Measurements from ENCODE around the gene CYP2C9.
"Not testable (repeated sequence)": the region's sequence is repeated elsewhere in the genome, so short reads cannot be mapped to it uniquely, and the experiment has no call there.

CYP2C9 gene

DNA sequence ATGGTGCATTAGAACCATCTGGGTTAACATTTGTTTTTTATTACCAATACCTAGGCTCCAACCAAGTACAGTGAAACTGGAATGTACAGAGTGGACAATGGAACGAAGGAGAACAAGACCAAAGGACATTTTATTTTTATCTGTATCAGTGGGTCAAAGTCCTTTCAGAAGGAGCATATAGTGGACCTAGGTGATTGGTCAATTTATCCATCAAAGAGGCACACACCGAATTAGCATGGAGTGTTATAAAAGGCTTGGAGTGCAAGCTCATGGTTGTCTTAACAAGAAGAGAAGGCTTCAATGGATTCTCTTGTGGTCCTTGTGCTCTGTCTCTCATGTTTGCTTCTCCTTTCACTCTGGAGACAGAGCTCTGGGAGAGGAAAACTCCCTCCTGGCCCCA lies at the start of gene CYP2C9:
TSS of gene CYP2C9 (plus strand) at position 276 of the 400 bp plus-strand sequence. CDS start at position 301, 25 bp downstream.
- no peak for DNase-seq (ENCODE audit: low spot score)
- in situ Hi-C loops (cut with MboI; ENCODE audit: low sequenced_read_pairs, unreplicated experiment) = no loop called here
- TF ChIP-seq, protein P1, sequence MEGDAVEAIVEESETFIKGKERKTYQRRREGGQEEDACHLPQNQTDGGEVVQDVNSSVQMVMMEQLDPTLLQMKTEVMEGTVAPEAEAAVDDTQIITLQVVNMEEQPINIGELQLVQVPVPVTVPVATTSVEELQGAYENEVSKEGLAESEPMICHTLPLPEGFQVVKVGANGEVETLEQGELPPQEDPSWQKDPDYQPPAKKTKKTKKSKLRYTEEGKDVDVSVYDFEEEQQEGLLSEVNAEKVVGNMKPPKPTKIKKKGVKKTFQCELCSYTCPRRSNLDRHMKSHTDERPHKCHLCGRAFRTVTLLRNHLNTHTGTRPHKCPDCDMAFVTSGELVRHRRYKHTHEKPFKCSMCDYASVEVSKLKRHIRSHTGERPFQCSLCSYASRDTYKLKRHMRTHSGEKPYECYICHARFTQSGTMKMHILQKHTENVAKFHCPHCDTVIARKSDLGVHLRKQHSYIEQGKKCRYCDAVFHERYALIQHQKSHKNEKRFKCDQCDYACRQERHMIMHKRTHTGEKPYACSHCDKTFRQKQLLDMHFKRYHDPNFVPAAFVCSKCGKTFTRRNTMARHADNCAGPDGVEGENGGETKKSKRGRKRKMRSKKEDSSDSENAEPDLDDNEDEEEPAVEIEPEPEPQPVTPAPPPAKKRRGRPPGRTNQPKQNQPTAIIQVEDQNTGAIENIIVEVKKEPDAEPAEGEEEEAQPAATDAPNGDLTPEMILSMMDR (IDR thresholded peaks at IDR 0.05; ENCODE audit: borderline replicate concordance, control extremely low read depth, extremely low read depth, insufficient read depth, missing control alignments) = no peak

DNA sequence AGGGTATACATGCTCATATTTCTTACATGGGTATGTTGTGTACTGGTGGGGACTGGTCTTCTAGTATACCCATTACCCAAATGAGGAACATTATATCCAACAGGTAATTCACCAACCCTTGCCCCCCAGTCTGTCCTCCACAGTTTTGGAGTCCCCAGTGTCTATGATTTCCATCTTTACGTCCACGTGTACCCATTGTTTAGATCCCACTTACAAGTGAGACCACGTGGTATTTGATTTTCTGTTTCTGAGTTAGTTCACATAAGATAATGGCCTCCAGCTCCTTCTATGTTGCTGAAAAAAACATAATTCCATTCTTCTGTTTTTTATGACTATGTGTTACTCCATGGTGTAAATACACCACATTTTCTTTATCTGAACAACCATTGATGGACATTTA lies 49.3 kb upstream of the CYP2C9 start:
- no peak for DNase-seq (ENCODE audit: low spot score)
- TF ChIP-seq, protein P1 (IDR thresholded peaks at IDR 0.05; ENCODE audit: borderline replicate concordance, control extremely low read depth, extremely low read depth, insufficient read depth, missing control alignments) = no peak
- in situ Hi-C loops (cut with MboI; ENCODE audit: low sequenced_read_pairs, unreplicated experiment) = no loop called here

DNA sequence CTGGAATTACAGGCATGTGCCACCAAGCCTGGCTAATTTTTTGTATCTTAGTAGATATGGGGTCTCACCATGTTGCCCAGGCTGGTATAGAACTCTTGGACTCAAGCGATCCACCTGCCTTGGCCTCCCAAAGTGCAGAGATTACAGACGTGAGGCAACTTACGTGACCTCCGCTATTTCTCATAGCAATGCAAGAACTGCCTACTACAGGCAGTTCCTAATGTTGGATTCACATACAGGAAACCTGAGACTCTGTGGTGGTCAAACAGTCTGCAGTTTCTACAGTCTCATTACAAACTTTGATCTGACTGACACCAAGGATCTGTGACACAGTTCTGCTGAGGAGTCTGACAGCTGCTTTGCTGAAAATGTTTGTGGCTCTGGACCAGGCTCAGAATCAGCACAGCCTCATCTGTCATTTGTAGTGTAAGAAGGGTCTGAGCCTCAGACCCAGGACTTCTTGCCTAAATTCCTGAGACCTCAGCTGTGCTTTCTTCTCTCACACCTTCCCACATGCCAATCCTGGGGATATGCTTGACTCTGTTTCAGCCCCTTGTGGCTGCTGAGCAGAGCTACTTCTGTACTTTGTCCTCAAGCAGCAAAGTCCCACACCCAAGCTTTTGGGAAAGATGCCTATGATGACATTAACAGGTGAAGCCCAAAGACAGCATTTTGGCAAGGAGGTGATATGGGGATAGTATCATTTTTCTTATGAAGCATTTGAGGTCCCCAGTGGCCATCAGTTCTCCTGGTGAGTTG lies 48.0 kb upstream of the CYP2C9 start:
- in situ Hi-C loops (cut with MboI; ENCODE audit: low sequenced_read_pairs, unreplicated experiment) = no loop called here
- TF ChIP-seq, protein P1 (IDR thresholded peaks at IDR 0.05; ENCODE audit: borderline replicate concordance, control extremely low read depth, extremely low read depth, insufficient read depth, missing control alignments) = no peak
- no peak for DNase-seq (ENCODE audit: low spot score)

DNA sequence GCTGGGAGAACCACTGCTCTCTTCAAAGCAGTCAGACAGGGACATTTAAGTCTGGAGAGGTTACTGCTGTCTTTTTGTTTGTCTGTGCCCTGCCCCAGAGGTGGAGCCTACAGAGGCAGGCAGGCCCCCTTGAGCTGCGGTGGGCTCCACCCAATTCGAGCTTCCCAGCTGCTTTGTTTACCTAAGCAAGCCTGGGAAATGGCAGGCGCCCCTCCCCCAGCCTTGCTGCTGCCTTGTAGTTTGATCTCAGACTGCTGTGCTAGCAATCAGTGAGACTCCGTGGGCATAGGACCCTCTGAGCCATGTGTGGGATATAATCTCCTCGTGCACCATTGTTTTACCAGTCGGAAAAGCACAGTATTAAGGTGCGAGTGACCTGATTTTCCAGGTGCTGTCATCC lies 40.0 kb upstream of the CYP2C9 start:
- in situ Hi-C loops (cut with MboI; ENCODE audit: low sequenced_read_pairs, unreplicated experiment); DNase-seq (ENCODE audit: low spot score): not testable (repeated sequence)

DNA sequence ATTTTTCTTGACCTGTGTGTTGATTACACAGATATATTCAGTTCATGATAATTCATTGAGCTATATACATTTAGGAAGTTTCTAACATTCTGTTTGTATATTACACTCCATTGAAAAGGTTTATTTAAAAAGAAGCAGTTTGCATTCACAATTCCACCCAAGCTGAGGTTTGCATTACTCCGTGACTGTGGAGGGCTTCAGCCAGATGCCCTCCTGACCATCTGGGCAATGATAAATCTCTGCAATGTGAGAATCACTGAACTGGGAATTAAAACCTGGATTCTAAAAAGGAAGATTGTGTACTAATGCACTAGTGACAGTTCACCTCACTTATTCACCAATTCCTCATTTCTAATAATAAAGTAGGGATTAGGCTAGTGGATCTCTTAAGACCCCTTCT lies 36.4 kb upstream of the CYP2C9 start:
- DNase-seq (ENCODE audit: low spot score) = no peak
- TF ChIP-seq, protein P1 (IDR thresholded peaks at IDR 0.05; ENCODE audit: borderline replicate concordance, control extremely low read depth, extremely low read depth, insufficient read depth, missing control alignments) = no peak
- in situ Hi-C loops (cut with MboI; ENCODE audit: low sequenced_read_pairs, unreplicated experiment) = no loop called here

DNA sequence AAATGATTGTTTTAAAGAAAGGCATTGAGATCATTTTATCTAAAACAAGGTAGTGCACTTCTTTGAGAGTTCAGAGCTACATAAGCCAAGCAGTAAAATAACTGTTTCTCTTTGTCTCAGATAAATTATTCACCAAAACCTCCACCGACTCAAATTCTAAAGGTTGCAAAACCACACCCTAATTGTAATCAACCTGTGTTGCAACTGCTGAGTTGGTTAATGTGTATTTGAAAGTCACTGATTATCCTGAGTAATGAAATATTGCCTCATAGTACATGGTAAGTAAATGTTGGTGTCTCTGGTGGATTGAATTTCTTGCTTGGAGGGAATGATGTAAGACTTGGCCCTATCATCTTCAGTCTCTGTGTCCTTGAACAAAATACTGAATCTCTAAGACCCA lies 35.9 kb upstream of the CYP2C9 start:
- TF ChIP-seq, protein P1 (IDR thresholded peaks at IDR 0.05; ENCODE audit: borderline replicate concordance, control extremely low read depth, extremely low read depth, insufficient read depth, missing control alignments) = no peak
- in situ Hi-C loops (cut with MboI; ENCODE audit: low sequenced_read_pairs, unreplicated experiment) = no loop called here
- DNase-seq (ENCODE audit: low spot score) = no peak

DNA sequence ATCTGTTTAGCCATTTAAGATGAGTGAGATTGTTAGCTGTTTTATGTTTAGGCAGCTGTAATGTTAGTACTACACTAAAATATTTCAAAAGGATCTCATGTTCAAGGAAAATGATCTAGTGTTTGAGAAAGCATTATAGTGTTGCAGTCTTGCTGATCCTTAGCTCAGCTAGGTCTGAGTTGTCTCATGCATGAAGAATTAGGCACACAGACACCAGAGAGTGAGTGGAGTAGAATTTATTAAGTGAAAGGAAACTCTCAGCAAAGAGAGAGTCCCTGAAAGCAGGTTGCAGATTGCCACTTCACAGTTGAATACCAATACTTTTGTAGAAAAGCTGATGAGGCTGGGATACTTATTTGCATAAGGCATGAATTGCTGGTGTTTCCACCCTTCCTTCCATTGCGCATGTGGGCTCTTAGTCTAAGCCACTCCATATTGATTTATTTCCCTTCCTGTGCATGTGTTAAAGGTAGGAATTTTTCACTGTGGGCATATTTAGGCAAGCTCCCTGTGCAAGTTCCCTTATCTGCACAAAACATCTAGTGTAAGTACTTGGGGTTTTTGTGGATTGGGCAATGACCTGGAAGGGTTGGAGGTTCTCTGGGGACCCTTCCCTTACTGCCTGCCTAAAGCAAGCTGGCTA lies 33.8 kb upstream of the CYP2C9 start:
- DNase-seq (ENCODE audit: low spot score); in situ Hi-C loops (cut with MboI; ENCODE audit: low sequenced_read_pairs, unreplicated experiment): not testable (repeated sequence)

All from GM13976 (cell line).